OCI-LY1 (cell line): ENCODE measurements around the gene MRPL54.

Source experiments
- EZH2 ChIP-seq: fragments of 200-600 bp; sonication (generic), shearing (Covaris generic); IDR thresholded peaks from 2 replicates; pipeline ENCODE4 v1.8.0; 2017; ENCODE audit warnings: borderline replicate concordance, mixed run types, mild to moderate bottlenecking, antibody characterized with exemption, low read length, moderate library complexity, mixed read lengths
- TF ChIP-seq, protein P1 (sequence below): fragments of 200-600 bp; sonication (generic), shearing (Covaris generic); IDR thresholded peaks from 2 replicates; pipeline ENCODE4 v1.5.1; 2017; ENCODE audit warnings: mild to moderate bottlenecking, antibody characterized with exemption, low read length, moderate library complexity, mixed read lengths

DNA sequence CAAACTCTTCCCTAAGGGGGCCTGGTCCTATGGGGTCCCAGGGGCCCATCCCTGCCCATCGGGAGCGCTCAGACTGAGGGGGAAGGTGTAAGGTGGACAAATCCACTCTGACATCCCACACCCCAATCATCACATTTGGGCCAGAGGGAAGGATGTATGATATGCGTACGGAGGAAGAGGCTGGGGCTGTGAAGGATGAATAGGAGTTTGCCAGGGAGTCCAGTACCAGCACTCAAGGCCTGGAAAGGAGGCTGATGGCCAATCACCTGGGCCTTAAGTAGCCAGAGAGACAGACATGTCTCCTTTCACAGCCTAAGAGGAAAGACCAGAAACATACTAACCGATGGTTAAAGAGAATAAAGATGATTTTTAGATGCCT lies 39.4 kb upstream of the MRPL54 start:
- TF ChIP-seq, protein P1, sequence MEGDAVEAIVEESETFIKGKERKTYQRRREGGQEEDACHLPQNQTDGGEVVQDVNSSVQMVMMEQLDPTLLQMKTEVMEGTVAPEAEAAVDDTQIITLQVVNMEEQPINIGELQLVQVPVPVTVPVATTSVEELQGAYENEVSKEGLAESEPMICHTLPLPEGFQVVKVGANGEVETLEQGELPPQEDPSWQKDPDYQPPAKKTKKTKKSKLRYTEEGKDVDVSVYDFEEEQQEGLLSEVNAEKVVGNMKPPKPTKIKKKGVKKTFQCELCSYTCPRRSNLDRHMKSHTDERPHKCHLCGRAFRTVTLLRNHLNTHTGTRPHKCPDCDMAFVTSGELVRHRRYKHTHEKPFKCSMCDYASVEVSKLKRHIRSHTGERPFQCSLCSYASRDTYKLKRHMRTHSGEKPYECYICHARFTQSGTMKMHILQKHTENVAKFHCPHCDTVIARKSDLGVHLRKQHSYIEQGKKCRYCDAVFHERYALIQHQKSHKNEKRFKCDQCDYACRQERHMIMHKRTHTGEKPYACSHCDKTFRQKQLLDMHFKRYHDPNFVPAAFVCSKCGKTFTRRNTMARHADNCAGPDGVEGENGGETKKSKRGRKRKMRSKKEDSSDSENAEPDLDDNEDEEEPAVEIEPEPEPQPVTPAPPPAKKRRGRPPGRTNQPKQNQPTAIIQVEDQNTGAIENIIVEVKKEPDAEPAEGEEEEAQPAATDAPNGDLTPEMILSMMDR, result no peak
- no peak for TF ChIP-seq EZH2
